Measurements from ENCODE around the gene PLCB2.
A peak's percentile ranks its signal among the peaks of the same experiment; 100 is the strongest.

The PLCB2 gene

DNA sequence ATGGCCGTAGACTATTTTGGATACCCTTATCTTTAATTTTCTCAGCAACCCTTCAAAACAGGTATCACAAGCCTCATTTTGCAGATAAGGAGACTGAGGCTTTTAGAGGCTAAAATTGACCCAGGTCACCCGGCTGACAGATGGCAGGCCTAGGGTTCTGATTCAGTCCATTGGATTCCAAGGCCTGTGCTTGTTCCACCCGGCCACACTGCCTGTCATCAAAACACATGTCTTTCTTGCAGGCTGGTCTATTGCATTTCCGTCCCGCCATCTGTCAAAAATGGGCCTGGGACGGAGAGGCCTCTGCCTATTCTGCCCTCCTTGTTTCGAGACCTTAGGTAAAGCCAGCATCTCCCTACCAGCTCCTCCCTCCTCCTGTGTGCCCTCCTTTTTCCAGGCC is 23.9 kb upstream of the PLCB2 start:
- H3K27ac ChIP-seq (ENCODE audit: poor library complexity, severe bottlenecking): peak overlapping the region; percentile 11
- DNase-seq (ENCODE audit: low spot score) (no peak), ATAC-seq (ENCODE audit: low read depth) (no peak)
- H3K9me3 ChIP-seq (ENCODE audit: severe bottlenecking): no peaks in the 10 kb centered on the region
- H3K4me1 ChIP-seq (ENCODE audit: insufficient read depth, poor library complexity, severe bottlenecking): peaks cover 23% of the 10 kb centered on the region
- H3K4me3 ChIP-seq (ENCODE audit: severe bottlenecking): no peak overlapping the region
- no peaks in the 10 kb centered on the region for H3K27me3 ChIP-seq (ENCODE audit: insufficient read depth, poor library complexity, severe bottlenecking)
- H3K36me3 ChIP-seq (ENCODE audit: low read depth): peaks cover 28% of the 10 kb centered on the region
- TF ChIP-seq CTCF (IDR thresholded peaks at IDR 0.05; ENCODE audit: poor library complexity, severe bottlenecking): no peak

DNA sequence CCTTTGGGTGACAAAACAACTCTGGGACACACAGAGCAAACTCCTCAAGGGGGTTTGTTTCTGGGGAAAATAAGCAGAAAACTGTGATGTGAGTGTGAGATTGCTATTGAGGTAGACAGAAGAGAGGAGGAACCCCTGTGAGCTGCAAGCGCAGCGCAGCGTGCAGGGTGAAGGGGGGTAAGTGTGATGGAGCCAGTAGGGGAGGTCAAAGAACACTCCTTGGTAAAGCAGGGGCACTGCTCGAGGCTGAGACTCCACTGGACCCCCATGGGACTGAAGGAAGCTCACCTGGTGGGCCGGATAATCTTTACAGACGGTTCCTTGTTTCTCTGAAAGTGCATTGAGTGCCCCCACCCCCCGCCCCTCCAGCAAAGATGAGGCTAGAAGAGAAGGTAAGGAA is 23.3 kb upstream of the PLCB2 start:
- no peak for TF ChIP-seq CTCF (IDR thresholded peaks at IDR 0.05; ENCODE audit: poor library complexity, severe bottlenecking)
- H3K4me3 ChIP-seq (ENCODE audit: severe bottlenecking): no peak overlapping the region
- no peak for ATAC-seq (ENCODE audit: low read depth)
- peaks cover 29% of the 10 kb centered on the region for H3K4me1 ChIP-seq (ENCODE audit: insufficient read depth, poor library complexity, severe bottlenecking)
- H3K27me3 ChIP-seq (ENCODE audit: insufficient read depth, poor library complexity, severe bottlenecking): no peaks in the 10 kb centered on the region
- peaks cover 27% of the 10 kb centered on the region for H3K36me3 ChIP-seq (ENCODE audit: low read depth)
- no peaks in the 10 kb centered on the region for H3K9me3 ChIP-seq (ENCODE audit: severe bottlenecking)
- peak overlapping the region; percentile 76 for H3K27ac ChIP-seq (ENCODE audit: poor library complexity, severe bottlenecking)
- DNase-seq (ENCODE audit: low spot score): no peak

DNA sequence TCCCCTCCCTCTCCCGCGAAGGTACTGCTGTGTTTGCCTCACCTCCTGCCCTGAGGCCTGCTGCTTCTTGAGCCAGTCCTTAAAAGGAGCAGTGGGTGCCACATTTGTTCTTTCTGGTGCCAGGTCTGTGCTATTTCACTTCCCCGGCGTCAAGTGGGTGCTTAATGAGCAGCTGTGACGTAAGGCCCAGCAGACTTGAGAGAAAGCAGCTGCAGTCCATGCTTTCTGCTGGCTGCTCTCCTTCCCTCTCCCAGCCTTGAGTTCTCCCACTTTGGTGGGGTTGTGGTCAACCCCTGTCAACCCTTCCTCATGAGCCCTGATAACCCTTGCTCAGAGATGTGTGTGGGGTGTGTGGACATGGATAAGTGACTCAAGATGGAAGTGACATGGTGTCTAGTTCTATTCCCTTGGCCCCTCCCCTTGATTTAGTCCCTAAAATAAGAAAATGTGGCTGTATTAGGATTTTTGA is 22.7 kb upstream of the PLCB2 start:
- Histone ChIP-seq H3K9me3 (ENCODE audit: severe bottlenecking) (no peaks in the 10 kb centered on the region), H3K27ac (ENCODE audit: poor library complexity, severe bottlenecking) (peak overlapping the region; percentile 76), H3K4me1 (ENCODE audit: insufficient read depth, poor library complexity, severe bottlenecking) (peaks cover 33% of the 10 kb centered on the region), H3K4me3 (ENCODE audit: severe bottlenecking) (no peak overlapping the region), H3K27me3 (ENCODE audit: insufficient read depth, poor library complexity, severe bottlenecking) (no peaks in the 10 kb centered on the region), H3K36me3 (ENCODE audit: low read depth) (peaks cover 21% of the 10 kb centered on the region)
- ATAC-seq (ENCODE audit: low read depth): no peak
- no peak for DNase-seq (ENCODE audit: low spot score)
- no peak for TF ChIP-seq CTCF (IDR thresholded peaks at IDR 0.05; ENCODE audit: poor library complexity, severe bottlenecking)

- ATAC-seq (ENCODE audit: low read depth): no peak
- no peak for TF ChIP-seq CTCF (IDR thresholded peaks at IDR 0.05; ENCODE audit: poor library complexity, severe bottlenecking)
- Histone ChIP-seq H3K27ac (ENCODE audit: poor library complexity, severe bottlenecking) (peak overlapping the region; percentile 76), H3K36me3 (ENCODE audit: low read depth) (peaks cover 19% of the 10 kb centered on the region), H3K4me3 (ENCODE audit: severe bottlenecking) (no peak overlapping the region), H3K9me3 (ENCODE audit: severe bottlenecking) (no peaks in the 10 kb centered on the region), H3K4me1 (ENCODE audit: insufficient read depth, poor library complexity, severe bottlenecking) (peaks cover 38% of the 10 kb centered on the region), H3K27me3 (ENCODE audit: insufficient read depth, poor library complexity, severe bottlenecking) (no peaks in the 10 kb centered on the region)
- no peak for DNase-seq (ENCODE audit: low spot score)
These were observed 22.1 kb upstream of the PLCB2 start for GRCh38 chr15:40329804-40330203.

DNA sequence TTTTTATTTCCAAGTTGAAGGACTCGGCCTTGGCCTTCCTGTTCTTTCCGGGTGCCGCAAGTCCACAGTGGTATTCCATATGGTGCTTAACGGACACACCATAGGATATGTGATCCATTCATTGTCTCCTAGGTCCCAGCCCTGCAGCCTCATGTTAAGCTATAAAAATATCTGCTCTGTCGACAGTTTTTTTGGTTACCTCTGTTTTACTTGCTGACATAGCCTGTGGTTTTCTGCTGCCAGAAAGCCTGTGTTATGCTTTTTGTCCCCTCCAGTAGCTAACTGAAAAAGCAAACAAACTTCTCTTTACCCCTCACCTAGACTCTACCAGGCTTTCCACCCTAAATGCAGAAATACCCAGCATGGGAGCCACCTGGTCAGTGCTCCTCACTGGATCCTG is 21.0 kb upstream of the PLCB2 start:
- H3K36me3 ChIP-seq (ENCODE audit: low read depth): peaks cover 19% of the 10 kb centered on the region
- H3K9me3 ChIP-seq (ENCODE audit: severe bottlenecking): no peaks in the 10 kb centered on the region
- DNase-seq (ENCODE audit: low spot score) (no peak), ATAC-seq (ENCODE audit: low read depth) (no peak)
- H3K4me1 ChIP-seq (ENCODE audit: insufficient read depth, poor library complexity, severe bottlenecking): peaks cover 38% of the 10 kb centered on the region
- no peak for TF ChIP-seq CTCF (IDR thresholded peaks at IDR 0.05; ENCODE audit: poor library complexity, severe bottlenecking)
- H3K4me3 ChIP-seq (ENCODE audit: severe bottlenecking): no peak overlapping the region
- H3K27me3 ChIP-seq (ENCODE audit: insufficient read depth, poor library complexity, severe bottlenecking): no peaks in the 10 kb centered on the region
- peak overlapping the region; percentile 76 for H3K27ac ChIP-seq (ENCODE audit: poor library complexity, severe bottlenecking)

All from RWPE2 (cell line).